NCI-H510A treated with DMSO at 0.1 percent for 48 hours (cell line): Measurements from ENCODE around the gene DBNDD1.
"Not testable (repeated sequence)": the region's sequence is repeated elsewhere in the genome, so short reads cannot be mapped to it uniquely, and the experiment has no call there.

Source experiments
- DNase-seq: peaks from one replicate; lab custom pipeline; 2025; lab: John Stamatoyannopoulos, UW

Gene DBNDD1

GRCh38 chr16:90011508-90011819, 7.8 kb downstream of the DBNDD1 start:
- DNase-seq, result no peak

GRCh38 chr16:90010676-90011507, 8.4 kb downstream of the DBNDD1 start:
- no peak for DNase-seq

- no peak for DNase-seq
Observed at GRCh38 chr16:90009172-90009899, 9.9 kb downstream of the DBNDD1 start.

DNA sequence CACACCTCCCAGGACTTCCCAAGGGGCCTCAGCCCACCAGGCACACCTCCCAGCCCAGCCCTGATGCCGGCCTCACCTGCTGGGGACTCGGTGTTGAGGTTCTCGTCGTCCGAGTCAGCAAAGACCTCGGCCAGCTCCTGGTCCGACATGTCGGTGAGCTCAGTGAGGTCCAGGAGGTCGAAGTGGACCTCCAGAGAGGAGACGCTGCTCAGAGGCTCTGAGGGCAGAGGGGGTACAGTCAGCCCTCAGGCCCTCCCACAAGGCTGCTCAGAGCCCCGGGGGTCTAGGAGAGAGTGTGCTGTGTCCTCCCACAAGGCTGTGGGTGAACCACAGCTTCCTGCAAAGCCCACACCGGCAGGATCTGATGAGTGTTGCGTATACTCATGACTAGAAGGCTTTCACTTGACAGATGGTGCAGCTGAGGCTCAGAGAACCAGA, 10.5 kb downstream of the DBNDD1 start:
- no peak for DNase-seq

GRCh38 chr16:90007635-90008234, 11.5 kb downstream of the DBNDD1 start:
- DNase-seq, result not testable (repeated sequence)

- DNase-seq, result no peak
Observed at GRCh38 chr16:90007015-90007414, 12.2 kb downstream of the DBNDD1 start.

- DNase-seq, result no peak
Observed at GRCh38 chr16:90005956-90006663, 13.1 kb downstream of the DBNDD1 start.

GRCh38 chr16:90004577-90004976, 14.7 kb downstream of the DBNDD1 start:
- DNase-seq, result no peak

GRCh38 chr16:90002759-90003158, 16.5 kb downstream of the DBNDD1 start:
- no peak for DNase-seq

GRCh38 chr16:90001761-90002503, 17.3 kb downstream of the DBNDD1 start:
- no peak for DNase-seq

GRCh38 chr16:90000733-90001427, 18.4 kb downstream of the DBNDD1 start:
- no peak for DNase-seq

DNA sequence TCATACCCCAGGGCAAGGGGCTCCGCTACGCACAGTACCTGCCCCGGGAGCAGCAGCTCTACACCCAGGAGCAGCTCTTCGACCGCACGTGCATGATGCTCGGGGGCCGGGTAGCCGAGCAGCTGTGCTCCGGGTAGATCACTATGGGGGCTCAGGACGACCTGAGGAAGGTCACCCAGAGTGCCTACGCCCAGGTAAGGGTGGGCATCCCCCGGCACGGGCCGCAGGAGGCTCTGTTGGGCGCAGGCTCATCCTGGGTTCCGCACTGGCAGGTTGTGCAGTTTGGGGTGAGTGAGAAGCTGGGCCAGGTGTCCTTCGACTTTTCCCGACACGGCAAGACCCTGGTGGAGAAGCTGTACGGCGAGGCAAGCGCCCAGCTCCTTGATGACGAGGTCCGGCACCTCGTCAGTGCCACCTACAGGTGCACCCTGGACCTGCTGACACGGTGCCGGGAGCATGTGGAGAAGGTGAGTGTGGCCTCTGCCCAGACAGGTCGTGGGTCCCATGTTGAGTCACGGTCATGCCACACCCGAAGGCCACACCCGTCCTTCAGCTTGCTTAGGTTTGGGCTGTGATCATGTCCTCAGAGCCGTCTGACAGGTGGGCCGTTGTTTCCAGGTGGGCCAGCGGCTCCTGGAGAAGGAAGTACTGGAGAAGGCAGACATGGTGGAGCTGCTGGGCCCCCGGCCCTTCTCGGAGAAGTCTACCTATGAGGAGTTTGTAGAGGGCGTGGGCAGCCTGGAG, 19.3 kb downstream of the DBNDD1 start:
- no peak for DNase-seq

GRCh38 chr16:89996178-89996489, 23.1 kb downstream of the DBNDD1 start:
- no peak for DNase-seq

DNA sequence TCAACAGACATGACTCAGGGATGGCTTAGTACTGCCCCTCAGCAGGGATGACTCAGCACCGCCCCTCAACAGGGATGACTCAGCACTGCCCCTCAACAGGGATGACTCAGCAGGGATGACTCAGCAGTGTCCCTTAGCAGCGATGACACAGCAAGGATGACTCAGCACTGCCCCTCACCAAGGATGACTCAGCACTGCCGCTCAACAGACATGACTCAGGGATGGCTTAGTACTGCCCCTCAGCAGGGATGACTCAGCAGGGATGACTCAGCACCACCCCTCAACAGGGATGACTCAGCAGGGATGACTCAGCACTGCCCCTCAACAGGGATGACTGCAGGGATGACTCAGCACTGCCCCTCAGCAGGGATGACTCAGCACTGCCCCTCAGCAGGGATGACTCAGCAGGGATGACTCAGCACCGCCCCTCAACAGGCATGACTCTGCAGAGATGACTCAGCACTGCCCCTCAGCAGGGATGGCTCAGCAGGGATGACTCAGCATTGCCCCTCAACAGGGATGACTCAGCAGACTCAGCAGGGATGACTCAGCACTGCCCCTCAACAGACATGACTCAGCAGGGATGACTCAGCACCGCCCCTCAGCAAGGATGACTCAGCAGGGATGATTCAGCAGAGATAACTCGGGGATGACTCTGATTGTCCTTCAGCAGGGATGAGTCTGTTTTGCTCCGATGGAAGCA, 23.6 kb downstream of the DBNDD1 start:
- DNase-seq, result not testable (repeated sequence)

DNA sequence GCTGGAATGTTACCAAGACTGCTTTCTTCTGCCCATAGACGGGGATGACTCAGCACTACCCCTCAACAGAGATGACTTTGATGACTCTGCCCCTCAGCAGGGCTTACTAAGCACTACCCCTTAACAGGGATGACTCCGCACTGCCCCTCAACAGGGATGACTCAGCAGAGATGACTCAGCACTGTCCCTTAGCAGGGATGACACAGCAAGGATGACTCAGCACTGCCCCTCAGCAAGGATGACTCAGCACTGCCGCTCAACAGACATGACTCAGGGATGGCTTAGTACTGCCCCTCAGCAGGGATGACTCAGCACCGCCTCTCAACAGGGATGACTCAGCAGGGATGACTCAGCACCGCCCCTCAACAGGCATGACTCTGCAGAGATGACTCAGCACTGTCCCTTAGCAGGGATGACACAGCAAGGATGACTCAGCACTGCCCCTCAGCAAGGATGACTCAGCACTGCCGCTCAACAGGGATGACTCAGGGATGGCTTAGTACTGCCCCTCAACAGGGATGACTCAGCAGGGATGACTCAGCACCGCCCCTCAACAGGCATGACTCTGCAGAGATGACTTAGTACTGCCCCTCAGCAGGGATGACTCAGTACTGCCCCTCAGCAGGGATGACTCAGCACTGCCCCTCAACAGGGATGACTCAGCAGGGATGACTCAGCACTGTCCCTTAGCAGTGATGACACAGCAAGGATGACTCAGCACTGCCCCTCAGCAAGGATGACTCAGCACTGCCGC, 24.4 kb downstream of the DBNDD1 start:
- not testable (repeated sequence) for DNase-seq

- DNase-seq, result no peak
Observed at GRCh38 chr16:89994389-89994720, 24.9 kb downstream of the DBNDD1 start.

DNA sequence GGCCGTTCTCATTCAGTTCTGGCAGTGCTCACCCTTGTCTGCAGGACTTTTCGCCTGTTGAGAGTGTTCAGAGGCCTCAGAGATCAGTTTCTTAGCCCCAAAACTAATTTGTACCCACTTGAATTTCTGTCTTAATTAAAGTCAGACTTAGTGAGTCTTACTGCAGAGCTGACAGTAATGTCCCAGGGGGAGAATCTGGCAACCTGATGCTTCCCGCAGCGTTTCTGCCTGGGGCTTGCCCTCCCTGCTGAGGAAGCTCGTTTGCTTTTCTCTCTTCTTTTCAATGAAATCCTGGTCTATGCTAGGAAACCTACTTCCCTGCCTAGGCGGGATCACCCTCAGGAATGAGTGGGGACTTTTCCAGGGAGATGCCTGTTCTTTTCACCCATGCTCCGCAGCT, 25.3 kb downstream of the DBNDD1 start:
- no peak for DNase-seq

- DNase-seq, result no peak
Observed at GRCh38 chr16:89993377-89993776, 25.9 kb downstream of the DBNDD1 start.

DNA sequence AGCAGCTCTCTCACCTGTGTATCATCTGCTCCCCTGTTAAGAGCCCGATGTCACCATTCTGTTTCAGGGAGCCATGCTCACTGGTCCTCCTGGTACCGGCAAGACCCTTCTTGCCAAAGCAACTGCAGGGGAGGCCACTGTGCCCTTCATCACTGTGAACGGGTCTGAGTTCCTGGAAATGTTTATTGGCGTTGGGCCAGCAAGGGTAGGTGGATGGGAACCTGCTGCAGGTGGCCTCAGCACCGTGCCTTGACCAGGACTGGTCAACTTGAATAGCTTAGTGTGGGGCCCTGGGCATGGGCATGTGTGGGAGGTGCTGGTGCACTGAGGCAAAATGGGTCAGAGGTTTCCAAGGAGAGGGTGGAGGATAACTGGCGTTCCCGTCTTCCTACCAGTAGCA, 28.5 kb downstream of the DBNDD1 start:
- no peak for DNase-seq
